HG03039 (cell line): ENCODE measurements around the gene CCDC69.
"Not testable (repeated sequence)": the region's sequence is repeated elsewhere in the genome, so short reads cannot be mapped to it uniquely, and the experiment has no call there.

Experiments used
- ATAC-seq: cut with Tn5 transposase; IDR thresholded peaks from one replicate; pipeline ENCODE4 v1.9.1; 2021; ENCODE audit warnings: mild to moderate bottlenecking, moderate library complexity; ENCODE audit not compliant: unreplicated experiment

The CCDC69 gene

DNA sequence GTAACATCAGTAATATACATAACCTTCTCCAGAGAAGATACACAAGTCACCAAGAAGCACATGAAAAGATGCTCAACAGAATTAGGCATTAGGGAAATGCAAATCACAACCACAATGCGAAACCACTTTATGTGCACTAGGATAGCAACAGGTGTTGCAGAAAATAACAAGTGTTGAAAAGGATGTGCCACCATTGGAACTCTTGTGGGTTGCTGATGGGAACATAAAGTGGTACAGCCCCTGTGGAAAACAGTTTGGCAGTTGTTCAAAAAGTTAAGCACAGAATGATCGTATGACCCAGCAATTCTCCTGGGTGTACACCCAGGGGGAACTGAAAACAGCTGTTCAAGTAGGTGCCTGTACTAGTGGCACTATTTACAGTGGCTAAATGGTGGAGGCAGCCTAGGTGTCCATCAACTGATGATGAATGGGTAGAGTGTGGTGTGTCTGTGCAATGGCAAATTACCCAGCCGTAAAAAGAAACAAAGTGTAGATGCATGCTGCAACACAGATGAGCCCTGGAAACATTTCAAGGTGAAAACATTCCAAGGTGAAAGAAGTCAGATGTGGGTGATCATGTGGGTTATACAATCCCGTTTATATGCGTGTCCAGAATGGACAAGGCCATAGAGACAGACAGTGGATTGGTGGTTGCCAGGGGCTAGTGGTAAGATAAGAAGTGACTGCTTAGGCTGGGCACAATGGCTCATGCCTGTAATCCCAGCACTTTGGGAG is 27.2 kb downstream of the CCDC69 start:
- peak; percentile 85 for ATAC-seq

DNA sequence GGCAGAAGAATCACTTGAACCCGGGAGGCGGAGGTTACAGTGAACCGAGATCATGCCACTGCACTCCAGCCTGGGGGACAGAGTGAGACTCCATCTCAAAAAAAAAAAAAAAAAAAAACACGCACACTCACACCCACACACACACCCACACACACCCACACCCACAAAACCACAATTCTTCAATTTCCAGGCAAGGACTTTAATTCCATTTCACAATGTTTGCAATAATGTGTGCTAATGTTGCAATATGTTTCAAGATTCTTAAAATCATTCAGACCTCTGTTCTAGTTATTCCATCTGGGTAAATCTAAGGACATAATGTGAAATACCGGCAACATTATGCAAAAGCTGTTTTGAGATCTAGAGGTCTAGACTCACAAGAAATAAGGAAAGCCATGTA is 28.3 kb downstream of the CCDC69 start:
- no peak for ATAC-seq

DNA sequence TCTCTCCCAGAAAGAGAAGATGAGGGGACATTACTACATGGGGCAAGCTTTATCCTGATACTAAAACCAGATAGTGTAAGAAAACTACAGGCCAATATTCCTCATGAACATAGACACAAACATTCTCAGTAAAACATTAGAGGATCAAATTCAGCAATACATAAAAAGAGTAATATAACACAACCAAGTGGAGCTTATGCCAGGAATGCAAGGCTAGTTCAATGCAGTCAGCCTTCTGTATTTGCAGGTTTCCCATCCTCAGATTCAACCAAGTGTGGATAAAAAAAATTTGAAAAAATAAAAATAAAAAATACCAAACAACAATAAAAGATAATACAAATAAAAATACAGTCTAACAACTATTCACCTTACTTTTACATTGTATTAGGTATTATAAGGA is 31.3 kb downstream of the CCDC69 start:
- ATAC-seq: no peak

DNA sequence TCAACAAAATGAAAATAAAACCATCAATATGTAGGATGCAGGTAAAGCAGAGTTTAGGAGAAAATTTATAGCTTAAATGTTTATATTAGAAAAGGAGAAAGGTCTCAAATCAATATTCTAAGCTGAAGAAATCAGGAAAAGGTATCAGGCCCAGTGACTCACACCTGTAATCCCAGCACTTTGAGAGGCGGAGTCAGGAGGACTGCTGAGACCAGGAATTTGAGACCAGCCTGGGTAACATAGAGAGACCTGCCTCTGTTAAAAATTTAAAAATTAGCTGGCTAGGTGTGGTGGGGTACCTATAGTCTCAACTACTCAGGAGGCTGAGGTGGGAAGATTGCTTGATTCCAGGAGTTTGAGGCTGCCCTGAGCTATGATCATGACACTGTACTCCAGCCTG is 32.2 kb downstream of the CCDC69 start:
- ATAC-seq: no peak

DNA sequence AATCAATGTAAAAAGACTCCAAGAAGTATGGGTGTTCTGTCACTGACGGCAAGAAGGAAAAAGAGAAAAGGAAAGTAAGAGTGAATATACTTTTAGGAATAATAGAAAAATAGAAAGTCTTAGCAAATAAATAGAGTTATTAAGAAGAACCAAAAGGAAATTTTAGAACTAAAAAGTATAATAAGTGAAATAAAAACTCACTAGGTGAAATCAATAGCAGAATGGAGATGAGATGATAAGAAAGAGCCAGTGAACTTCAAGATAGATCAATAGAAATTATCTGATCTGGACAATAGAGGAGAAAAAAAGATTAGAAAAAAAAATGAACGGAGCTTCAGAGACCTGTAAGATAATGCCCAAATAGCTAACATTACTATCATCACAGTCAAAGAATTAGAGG is 34.7 kb downstream of the CCDC69 start:
- no peak for ATAC-seq

DNA sequence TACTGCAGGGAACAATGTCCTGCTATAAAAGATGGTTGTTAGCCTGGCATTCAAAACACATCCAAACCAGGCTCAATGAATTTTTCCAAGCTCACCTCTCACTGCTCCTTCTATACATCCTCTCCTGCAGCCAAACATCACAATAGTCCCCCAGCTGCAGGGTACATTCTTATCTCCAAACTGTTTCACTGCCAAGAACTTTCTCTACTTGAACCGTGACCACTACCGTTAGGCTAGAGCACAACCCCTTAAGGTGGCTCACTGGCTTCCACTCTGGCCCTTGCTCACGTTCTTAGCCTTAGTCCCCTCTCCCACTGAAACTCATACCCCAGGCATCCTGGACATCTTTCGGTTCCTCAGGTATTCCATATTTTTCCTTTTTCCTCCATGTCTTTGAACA is 37.4 kb downstream of the CCDC69 start:
- no peak for ATAC-seq

DNA sequence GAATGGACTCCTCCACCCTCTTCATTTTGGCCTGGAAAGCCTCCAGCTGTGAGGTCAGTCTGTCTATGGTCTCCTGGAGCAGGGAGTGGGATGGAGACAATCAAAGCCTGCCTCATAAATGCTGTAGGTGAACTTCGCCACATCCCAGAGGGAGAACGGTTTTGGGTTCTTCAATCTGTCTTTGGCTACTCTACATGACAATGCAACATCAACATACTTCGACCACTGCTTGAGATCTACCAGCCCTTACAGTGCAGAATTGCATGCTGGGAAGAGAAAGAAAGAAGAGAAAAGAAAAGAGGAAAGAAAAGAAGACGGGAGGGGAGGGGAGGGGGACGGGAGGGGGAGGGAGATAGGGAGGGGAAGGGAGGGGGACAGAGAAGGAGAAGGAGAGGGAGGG is 37.8 kb downstream of the CCDC69 start:
- ATAC-seq: no peak

DNA sequence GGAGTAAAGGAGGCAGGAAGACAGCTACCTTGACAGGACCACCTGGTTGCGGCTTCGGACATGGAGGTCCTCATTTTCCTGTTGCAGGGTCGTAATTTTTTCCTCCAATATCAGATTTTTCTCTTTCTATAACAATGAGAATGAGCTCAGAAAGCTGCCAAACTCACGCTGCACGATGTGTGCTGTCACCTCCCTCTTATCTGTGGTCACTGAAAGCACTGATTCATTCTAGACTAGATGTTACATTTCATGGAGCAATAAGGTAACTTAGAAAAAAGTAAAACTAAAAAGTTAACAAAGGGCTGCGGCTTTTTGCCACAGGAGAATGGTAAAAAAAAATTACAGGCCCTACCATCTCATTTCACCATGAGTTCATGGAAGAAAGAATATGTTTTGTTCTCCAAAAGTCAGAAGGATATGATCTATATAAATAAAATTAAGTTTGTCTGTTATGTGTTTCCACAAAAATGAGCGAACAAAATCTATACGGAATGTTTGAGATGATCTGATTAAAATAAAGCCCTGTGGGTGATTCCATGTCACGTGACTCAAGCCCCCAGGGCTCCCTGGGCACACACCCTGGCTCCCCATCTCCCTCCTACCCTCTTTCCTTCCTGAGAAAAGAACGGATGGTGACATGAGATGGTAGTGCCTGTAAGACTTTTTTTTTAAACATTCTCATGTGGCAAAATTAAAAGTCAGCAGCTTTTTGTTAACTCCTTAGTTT is 39.4 kb downstream of the CCDC69 start:
- ATAC-seq: no peak

DNA sequence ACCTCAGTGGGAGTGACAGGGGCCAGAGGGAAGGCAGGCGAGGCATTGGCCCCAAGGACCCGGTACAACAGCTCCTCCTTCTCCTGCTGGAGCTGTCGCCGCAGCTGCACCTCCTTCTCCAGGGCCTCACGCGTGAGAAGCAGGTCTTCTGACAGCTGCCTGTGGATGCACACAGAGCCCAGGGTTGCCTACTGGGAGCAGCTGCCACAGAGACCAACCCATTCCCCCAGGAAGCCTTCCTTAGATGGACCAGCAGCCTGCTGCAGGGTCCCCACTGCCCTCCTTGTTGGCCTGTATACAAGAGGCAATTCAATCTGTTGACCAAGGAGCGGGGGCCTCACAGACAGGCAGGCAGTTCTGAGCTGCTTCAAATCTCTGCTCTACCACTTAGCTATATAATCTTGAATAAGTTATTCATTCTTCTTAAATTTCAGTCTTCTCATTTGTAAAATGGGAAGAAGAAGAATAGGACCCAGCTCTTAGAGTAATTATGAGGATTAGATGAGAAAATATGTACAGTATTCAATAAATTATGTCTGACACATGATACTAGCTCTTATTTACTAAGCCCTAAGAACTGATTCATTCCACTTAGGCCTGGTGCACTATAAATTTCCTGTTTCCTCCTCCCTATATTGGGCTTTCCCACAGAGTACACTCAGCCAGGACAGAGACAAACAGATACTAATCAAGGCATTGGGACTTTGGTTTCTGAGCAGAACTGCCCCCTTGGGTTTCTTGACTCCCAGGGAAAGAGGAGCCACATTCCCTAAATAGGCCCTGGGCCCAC is 40.2 kb downstream of the CCDC69 start:
- no peak for ATAC-seq

DNA sequence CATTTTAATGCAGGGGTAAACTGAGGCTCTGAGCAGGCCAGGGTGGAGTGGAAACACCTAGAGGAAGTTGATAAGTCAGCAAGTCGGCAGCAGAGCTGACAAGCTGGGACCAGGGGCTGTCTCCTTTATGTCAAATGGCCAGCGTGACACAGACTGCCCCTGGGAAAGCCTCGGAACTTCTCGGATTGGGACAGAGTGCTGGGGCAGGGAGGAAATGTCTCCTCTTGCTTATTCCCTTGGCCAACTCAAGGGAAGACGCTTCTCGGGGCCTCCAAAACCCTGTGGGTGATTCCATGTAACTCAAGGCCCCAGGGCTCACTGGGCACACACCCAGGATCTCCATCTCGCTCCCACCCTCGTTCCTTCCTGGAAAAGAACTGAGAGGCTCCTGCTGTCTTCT is 40.9 kb downstream of the CCDC69 start:
- ATAC-seq: no peak

DNA sequence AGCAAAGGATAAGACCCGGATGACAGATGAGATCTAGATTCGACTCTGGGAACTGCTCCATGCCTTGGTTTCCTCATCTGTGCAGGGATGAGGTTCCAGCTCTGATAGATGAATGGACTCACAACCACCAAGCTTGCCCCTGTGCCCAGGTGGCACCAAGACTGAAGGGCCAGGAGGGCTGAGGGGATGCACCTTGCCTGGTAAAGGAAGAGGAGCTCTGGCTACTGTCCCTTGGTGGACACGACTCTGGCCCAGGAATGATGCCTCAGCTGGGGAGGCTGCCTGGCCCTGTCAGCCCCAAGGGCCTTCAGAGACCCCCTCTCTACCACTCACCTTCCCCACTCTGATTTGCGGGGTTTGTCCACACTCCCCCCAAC is 41.4 kb downstream of the CCDC69 start:
- ATAC-seq: no peak

DNA sequence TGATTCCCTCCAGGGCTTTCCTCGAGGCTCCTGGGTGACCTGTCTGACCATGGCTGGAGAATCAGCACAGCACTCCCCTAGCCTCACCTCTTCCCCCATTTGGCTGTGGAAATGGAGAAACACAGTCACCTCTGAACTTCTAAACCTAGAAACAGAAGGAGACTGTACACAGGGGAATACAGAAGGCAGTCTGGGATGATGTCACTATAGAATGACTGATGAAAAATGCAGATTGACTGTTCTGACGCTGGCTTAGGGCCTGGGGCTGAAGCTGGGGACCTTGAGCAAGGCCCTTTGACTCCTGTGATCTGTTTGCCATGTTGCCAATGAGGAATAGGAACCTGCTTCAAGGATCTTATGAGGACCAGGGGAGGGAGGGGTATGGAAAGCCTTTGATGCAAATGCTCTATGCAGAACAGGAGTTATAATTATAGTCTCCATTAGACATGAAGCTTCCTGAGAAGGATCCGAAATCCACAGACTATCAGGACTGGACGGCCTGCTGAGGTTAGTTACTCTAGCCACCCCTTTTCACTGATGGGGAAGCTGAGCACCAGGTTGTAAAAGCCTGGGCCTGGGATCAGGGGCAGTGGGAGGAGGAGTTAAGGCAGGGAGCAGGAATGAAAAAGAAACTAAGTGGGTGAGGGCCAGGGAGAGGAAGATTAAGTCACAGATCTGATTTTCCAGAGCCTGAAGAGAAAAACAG is 41.9 kb downstream of the CCDC69 start:
- no peak for ATAC-seq

DNA sequence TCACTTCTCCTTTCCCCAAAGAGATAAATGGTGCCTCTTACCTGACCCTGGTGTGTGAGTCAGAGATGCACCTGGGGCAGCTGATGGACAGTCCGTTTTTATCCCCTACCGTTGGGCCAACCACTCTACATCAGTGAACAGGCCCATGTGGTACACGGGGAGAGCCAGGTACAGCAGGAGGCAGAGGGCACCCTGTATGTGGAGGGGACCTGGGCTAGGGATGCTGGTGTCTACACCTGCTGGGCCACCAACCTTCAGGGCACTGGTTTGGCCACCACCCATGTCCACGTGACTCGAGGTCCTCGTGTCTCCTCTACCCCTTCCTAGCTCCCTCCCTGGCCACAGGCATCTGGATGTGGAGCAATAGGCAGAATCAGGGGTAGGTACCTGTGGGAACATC is 43.6 kb downstream of the CCDC69 start:
- no peak for ATAC-seq

DNA sequence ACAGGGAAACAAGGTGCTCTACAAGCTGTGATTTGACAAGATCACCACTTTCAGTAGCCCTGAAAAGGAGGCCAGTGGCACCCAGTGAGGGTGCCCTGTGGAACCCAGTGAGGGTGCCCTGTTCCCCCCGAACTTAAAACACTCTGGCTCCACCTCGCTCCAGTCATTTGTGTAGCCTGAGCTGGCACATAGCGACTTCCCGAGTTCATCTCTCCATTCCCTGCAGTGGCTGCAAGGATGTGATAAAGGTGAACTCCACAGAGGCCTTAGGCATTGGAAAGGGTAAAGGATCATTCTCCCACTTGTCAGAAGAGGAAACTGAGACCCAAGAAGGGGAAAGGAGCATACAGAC is 44.4 kb downstream of the CCDC69 start:
- ATAC-seq: no peak

DNA sequence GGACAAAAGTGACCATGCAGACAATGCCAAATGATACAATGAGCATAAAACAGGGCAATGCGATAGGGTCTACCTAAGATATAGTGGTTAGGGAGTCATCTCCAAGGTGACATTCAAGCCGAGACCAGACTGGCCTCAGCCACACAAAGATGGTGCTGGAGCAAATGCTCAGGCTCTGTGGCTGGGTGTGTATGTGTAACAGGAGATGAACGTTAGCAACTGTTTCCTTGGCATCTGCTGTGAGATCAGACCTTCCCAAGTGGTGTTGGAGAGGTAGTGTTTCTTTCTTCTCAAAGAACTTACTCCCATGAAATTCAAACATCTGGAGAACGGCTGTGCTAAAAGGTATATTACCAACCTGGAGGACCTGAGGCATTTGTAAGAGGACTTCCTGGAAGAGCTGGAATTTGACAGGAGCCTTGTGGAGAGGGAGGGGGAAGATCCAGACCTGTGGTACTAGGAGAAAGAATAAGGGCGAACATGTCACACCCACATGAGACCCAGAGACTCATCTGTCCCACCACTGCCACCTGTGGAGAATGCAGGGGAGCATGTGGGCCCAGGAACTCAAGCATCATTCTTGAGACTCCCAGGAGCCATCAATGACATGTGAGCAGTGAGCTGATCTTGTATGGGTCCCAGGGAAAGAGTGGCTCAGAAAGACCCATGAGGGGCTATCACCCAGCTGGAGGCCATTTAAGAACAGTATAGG is 45.0 kb downstream of the CCDC69 start:
- no peak for ATAC-seq

DNA sequence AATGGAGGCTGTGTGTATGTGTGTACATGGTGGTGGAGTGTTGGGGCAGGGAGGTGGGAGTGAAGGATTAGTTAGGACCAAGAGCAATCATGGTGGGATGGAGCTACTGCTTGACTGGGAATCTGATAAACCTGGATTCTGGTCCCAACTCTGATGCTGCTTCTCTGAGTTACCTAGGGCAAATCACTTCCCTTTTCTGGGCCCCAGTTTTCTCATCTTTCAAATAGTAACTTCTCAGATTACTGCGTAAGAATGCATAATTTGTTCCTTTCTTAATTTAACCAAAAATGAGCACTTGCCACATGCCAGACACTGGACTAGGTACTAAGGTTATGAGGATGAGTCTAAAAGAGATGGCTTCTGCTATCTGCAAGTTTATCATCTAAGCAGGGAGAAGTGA is 45.5 kb downstream of the CCDC69 start:
- ATAC-seq: no peak

DNA sequence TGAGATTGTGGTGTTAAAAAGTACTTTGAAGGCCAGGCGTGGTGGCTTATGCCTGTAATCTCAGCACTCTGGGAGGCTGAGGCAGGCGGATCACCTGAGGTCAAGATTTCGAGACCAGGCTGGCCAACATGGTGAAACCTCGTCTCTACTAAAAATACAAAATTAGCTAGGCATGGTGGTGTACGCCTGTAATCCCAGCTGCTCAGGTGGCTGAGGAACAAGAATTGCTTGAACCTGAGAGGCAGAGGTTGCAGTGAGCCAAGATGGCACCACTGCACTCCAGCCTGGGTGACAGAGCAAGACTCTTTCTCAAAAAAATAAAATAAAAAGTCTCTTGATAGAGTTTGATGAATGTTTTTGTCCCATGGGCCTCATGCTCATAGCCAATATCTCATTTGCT is 47.6 kb downstream of the CCDC69 start:
- ATAC-seq: not testable (repeated sequence)

DNA sequence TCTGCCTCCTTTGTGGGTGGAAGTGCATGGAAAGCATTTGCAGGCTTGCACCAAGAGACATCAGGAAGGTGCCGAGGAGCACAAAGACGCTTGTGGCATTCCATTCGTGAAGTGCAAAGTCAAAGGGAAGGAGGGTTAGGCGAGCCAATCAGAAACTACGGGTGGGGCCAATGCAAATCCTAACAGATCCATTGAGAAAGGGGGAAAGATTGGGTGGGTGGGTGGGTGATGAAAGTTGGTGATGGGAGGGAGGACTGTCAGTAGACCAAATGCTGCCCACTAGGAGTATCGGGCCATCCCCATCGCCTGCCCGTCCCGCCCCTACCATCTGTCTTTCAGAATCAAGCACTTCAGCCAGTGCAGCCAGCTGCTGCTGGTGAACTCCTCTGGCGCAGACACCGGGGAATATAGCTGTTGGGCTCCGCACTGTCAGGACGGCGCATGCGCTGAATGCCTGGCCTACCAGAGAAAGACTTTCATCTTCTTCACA is 49.2 kb downstream of the CCDC69 start:
- no peak for ATAC-seq

DNA sequence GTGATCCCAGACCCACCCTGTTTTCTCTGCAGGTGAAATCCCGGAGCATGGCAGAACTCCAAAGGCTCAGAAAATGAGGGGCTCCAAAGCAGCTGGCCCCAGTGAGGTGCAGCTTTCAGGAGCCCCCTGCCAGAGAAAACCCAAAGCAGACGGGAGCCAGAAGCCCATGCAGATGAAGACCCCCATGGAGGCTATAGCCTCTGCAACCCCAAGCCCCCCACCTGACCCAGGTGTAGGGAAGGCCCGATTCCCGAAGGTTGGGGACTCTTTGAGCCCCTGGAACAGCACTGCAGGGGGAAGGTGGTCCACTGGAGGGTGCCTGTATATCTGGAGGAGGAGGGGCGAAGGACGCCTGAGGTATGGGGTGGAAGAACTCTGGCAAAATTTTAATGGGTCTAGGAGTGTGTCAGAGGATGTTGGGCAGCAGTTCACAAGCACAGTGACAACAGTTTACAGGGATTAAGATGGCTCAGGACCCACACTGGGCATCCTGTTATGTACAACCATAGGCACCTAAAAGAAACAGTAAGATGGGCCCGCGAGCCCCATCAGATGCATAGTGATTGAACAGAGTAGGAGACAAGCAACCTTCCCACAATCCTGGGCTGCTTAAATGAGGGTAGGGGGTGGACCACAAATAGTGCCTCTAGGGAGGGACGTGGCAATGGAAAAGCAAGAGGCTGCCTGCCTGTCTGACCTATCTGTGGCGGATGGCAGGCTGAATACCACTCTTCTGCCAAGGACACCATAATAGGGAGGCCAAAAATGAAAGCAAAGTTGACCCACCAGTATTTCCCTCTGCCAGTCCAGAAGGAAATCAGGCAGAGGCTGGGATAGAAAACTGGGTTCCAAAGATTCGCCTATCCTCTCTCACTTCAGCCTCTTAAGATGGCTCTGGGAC is 49.9 kb downstream of the CCDC69 start:
- no peak for ATAC-seq

DNA sequence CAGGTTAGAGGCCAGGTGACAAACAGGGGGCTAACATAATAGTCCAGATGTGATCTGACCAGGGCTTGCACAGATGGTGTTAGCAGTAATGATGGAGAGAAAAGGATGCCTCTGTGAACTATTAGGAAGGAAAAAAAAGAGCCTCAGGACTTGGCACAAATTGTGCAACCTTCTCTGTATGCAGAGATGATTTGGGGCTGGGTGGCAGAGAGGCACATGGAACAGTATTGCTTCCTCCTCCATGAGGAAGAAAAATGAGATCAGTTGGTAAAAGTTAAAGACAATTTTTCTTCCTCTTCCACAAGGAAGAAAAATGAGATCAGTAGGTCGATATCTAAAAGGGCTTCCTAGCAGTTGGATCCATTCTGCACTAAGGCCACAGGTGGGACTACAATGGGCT is 52.4 kb downstream of the CCDC69 start:
- ATAC-seq: no peak
